Upper lobe of right lung (tissue), 1 donor: Measurements from ENCODE around the gene LAMC3. TPM values are rescaled to one million over a fixed set of nuclear protein-coding genes. Genes with fewer than 3 reads are reported as not detected.

Experiments
- ATAC-seq: fragments of 200-7000 bp; cut with Tn5 transposase; one replicate; pipeline ENCODE4 v1.9.1; 2020; ENCODE audit warnings: mild to moderate bottlenecking, moderate library complexity
- DNase-seq: peaks from one replicate; pipeline ENCODE4 v3.0.0-alpha.2; 2020
- H3K27ac ChIP-seq: fragments of 200-600 bp; one replicate; pipeline ENCODE4 v1.8.0; 2022
- H3K27me3 ChIP-seq: fragments of 200-600 bp; one replicate; pipeline ENCODE4 v1.8.0; 2022; ENCODE audit warnings: mild to moderate bottlenecking
- H3K36me3 ChIP-seq: fragments of 200-600 bp; one replicate; pipeline ENCODE4 v1.8.0; 2022
- H3K4me1 ChIP-seq: fragments of 200-600 bp; one replicate; pipeline ENCODE4 v1.8.0; 2022
- H3K4me3 ChIP-seq: fragments of 200-600 bp; one replicate; pipeline ENCODE4 v1.8.0; 2022; ENCODE audit warnings: mild to moderate bottlenecking
- H3K9me3 ChIP-seq: fragments of 200-600 bp; one replicate; pipeline ENCODE4 v1.8.0; 2022
- CTCF ChIP-seq: fragments of 200-600 bp; IDR thresholded peaks from one replicate; pipeline ENCODE4 v1.8.0; 2022; ENCODE audit warnings: antibody characterized with exemption
- intact Hi-C: fragments of 100-400 bp; cut with DNase I; formaldehyde crosslinking; loops from one replicate; pipeline ENCODE4 v1.11.0; 2022
- total RNA-seq: library from RNA; stranded (reverse); fragmentation: NEBNext Ultra II Directional; extraction: Animal tissue kit (Norgen Biotek cat#: 25700); gene quantifications from one replicate; pipeline ENCODE4 v1.2.1, GENCODE V29; 2021
- donor health status: DM: no; HTN: yes; CAD: no; lungs with severe emphysema.

Gene LAMC3
- total RNA-seq, 1 donor from 2014 or later, result 28.5 TPM

DNA sequence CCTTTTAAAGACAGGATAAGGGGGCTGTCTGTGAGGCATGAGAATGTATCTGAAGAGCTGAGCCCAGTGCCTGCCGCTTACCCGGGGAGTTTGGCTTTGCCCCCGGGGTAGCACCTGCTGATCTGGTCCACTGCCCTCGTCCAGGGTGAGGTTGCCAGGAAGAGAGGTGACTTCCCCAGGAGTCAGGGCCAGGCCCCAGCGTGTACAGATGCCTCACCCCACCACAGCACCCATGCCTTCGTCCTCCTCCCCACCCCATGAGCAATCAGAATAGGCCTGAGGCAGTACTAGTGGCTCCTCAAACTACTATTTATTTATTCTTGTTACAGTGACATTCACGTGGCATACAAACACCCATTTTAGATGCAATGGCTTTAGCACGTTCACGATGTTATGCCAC, 71.6 kb downstream of the LAMC3 start:
- Histone ChIP-seq H3K27me3 (no peaks in the 10 kb centered on the region), H3K36me3 (no peaks in the 10 kb centered on the region), H3K4me1 (no peaks in the 10 kb centered on the region), H3K9me3 (no peaks in the 10 kb centered on the region), H3K4me3 (no peak overlapping the region), H3K27ac (no peak overlapping the region)
- no peak for TF ChIP-seq CTCF
- intact Hi-C loops, result no loop called here
- ATAC-seq, result no peak
- DNase-seq, result no peak

DNA sequence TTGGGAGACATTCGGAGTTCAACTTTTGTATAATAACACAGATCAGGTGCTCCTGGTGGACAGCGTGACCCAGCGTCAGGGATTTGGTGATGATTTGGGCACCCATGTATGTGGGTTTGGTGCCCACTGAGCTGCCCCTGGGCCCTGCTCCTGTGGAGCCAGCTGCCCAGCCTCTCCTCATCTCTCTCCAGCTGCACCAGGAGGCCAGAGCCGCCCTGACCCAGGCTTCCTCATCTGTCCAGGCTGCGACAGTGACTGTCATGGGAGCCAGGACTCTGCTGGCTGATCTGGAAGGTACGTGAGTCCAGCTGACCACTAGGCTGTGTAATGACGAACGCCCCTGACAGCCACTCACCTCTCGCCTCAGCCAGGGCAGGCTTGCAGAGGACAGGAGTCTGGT, 72.9 kb downstream of the LAMC3 start:
- DNase-seq, result no peak
- Histone ChIP-seq H3K27ac (no peak overlapping the region), H3K4me1 (no peaks in the 10 kb centered on the region), H3K36me3 (no peaks in the 10 kb centered on the region), H3K4me3 (no peak overlapping the region), H3K27me3 (no peaks in the 10 kb centered on the region), H3K9me3 (no peaks in the 10 kb centered on the region)
- intact Hi-C loops, result no loop called here
- ATAC-seq, result no peak
- TF ChIP-seq CTCF, result no peak

DNA sequence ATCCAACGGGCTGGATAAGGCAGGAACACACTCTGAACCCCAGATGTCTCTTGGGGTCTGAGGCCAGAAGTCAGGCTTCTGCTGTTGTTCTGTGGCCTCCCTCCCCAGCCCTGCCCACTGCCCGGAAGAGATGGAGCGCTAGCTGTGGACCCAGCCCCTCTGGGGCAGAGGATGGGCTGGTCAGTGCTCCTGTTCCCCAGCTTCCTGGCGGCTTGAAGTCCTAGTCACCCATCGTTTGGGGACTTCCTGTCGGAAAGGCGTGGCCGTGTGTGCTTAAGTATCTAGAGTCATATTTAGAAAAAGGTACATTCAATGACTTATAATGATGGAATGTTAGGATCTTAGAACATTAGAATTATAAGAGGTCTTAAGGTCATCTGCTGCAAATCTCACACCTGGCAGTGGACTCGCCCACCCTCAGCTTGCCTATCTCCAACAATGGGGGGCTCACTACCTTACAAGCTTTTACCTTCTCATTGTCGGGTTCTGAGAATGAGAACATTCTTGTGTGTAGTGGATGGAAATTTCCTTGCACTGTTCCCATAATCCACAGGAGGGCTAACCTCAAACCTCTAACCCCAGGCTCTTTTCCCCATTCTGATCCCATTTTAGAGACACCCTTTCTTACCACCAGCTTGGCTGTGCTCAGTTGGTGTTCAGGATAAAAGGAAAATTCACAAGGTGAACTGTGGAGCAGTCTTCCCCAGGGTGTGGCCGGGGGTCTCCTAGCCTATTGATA, 74.0 kb downstream of the LAMC3 start:
- DNase-seq, result no peak
- TF ChIP-seq CTCF, result no peak
- no peak for ATAC-seq
- Histone ChIP-seq H3K27ac (no peak overlapping the region), H3K4me3 (no peak overlapping the region), H3K9me3 (no peaks in the 10 kb centered on the region), H3K36me3 (no peaks in the 10 kb centered on the region), H3K4me1 (no peaks in the 10 kb centered on the region), H3K27me3 (no peaks in the 10 kb centered on the region)
- intact Hi-C loops, result no loop called here

- no peaks in the 10 kb centered on the region for H3K4me1 ChIP-seq
- no peak for ATAC-seq
- H3K36me3 ChIP-seq, result no peaks in the 10 kb centered on the region
- no peak for DNase-seq
- no peaks in the 10 kb centered on the region for H3K9me3 ChIP-seq
- TF ChIP-seq CTCF, result no peak
- H3K27ac ChIP-seq, result no peak overlapping the region
- intact Hi-C loops, result no loop called here
- no peaks in the 10 kb centered on the region for H3K27me3 ChIP-seq
- no peak overlapping the region for H3K4me3 ChIP-seq
Measured at GRCh38 chr9:131084661-131085369, 75.8 kb downstream of the LAMC3 start.

DNA sequence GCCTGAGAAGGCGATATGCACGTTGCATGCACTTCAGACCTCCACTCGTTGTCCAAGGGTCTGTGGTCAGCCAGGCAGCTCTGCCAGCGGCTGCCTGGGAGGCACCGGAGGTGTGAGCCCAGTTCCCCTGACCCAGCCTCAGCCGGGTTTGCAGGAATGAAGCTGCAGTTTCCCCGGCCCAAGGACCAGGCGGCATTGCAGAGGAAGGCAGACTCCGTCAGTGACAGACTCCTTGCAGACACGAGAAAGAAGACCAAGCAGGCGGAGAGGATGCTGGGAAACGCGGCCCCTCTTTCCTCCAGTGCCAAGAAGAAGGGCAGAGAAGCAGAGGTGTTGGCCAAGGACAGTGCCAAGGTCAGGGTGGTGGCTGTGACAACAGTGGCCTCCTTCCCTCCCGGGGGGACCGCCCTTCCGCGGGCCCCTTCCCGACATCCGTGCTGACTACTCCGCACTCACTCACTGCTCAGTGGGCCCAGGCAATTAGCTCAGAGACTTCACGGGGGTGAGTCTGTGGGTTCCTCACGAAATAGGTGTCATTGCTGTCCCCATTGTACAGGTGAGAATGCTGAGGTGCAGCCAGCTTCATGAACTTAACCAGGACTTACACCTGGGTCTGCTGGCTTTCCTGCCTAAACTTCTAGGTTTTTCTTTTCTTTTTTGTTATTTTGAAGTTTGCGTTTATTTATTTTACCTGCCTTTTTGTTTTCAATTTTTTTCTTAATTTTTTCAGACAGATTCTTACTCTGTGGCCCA, 76.6 kb downstream of the LAMC3 start:
- Histone ChIP-seq H3K27ac (no peak overlapping the region), H3K27me3 (no peaks in the 10 kb centered on the region), H3K4me3 (no peak overlapping the region), H3K36me3 (no peaks in the 10 kb centered on the region), H3K4me1 (no peaks in the 10 kb centered on the region), H3K9me3 (no peaks in the 10 kb centered on the region)
- ATAC-seq (no peak), DNase-seq (no peak)
- intact Hi-C loops, result no loop called here
- TF ChIP-seq CTCF, result no peak
